GM23338 (cell line): ENCODE data around the gene RDH12. TPM values are rescaled to one million over a fixed set of nuclear protein-coding genes. Genes with fewer than 3 reads are reported as not detected.

Source experiments
- ATAC-seq: fragments of 200-7000 bp; cut with Tn5 transposase; 3 replicates; pipeline ENCODE4 v1.9.1; 2020
- DNase-seq: peaks from one replicate; pipeline ENCODE4 v3.0.0-alpha.2; 2015; ENCODE audit warnings: low spot score
- H2AFZ ChIP-seq: fragments of 200-600 bp; sonication (generic); 2 replicates; pipeline ENCODE4 v1.8.0; 2016; ENCODE audit warnings: antibody characterized with exemption, mild to moderate bottlenecking, moderate library complexity
- H3F3A ChIP-seq: fragments of 200-600 bp; sonication (generic); replicated peaks from 2 replicates; pipeline ENCODE4 v1.8.0; 2017; ENCODE audit warnings: antibody characterized with exemption, mixed run types, low read depth
- H3K27ac ChIP-seq: fragments of 200-600 bp; sonication (generic); 2 replicates; pipeline ENCODE4 v1.6.1; 2016; ENCODE audit warnings: low read depth
- H3K27me3 ChIP-seq: fragments of 200-600 bp; sonication (generic); 2 replicates; pipeline ENCODE4 v1.8.0; 2016; ENCODE audit warnings: mild to moderate bottlenecking, mixed run types, moderate library complexity; ENCODE audit not compliant: insufficient read depth
- H3K36me3 ChIP-seq: fragments of 200-600 bp; sonication (generic); 2 replicates; pipeline ENCODE4 v1.8.0; 2016; ENCODE audit warnings: mild to moderate bottlenecking; ENCODE audit not compliant: insufficient read depth
- H3K4me1 ChIP-seq: fragments of 200-600 bp; sonication (generic); 2 replicates; pipeline ENCODE4 v1.8.0; 2016; ENCODE audit warnings: mild to moderate bottlenecking, moderate library complexity; ENCODE audit not compliant: insufficient read depth
- H3K4me2 ChIP-seq: fragments of 200-600 bp; sonication (generic); 2 replicates; pipeline ENCODE4 v1.7.1; 2017; ENCODE audit warnings: mixed run types
- H3K4me3 ChIP-seq: fragments of 200-600 bp; sonication (generic); 2 replicates; pipeline ENCODE4 v1.6.1; 2016; ENCODE audit warnings: mixed run types
- H3K79me2 ChIP-seq: fragments of 200-600 bp; sonication (generic); replicated peaks from 2 replicates; pipeline ENCODE4 v1.8.0; 2017; ENCODE audit warnings: mild to moderate bottlenecking; ENCODE audit not compliant: insufficient read depth
- H3K9me2 ChIP-seq: fragments of 200-600 bp; sonication (generic); 2 replicates; pipeline ENCODE4 v1.8.0; 2017; ENCODE audit not compliant: insufficient read depth
- H4K20me1 ChIP-seq: fragments of 200-600 bp; sonication (generic); replicated peaks from 2 replicates; pipeline ENCODE4 v1.8.0; 2017; ENCODE audit warnings: mild to moderate bottlenecking; ENCODE audit not compliant: insufficient read depth
- H3K27ac Mint-ChIP-seq: 2 replicates; pipeline ENCODE4 v1.8.0; 2020; ENCODE audit warnings: inconsistent platforms, mild to moderate bottlenecking, moderate library complexity, mixed read lengths
- H3K27me3 Mint-ChIP-seq: 3 replicates; pipeline ENCODE4 v1.8.0; 2022; ENCODE audit warnings: low read depth, mild to moderate bottlenecking, moderate library complexity, mixed read lengths, inconsistent platforms; ENCODE audit not compliant: insufficient read depth, poor library complexity
- H3K36me3 Mint-ChIP-seq: 3 replicates; pipeline ENCODE4 v1.8.0; 2021; ENCODE audit warnings: low read depth, mild to moderate bottlenecking, inconsistent platforms, moderate library complexity, mixed read lengths
- H3K4me1 Mint-ChIP-seq: 3 replicates; pipeline ENCODE4 v1.8.0; 2020; ENCODE audit warnings: mild to moderate bottlenecking, inconsistent platforms, mixed read lengths
- H3K4me3 Mint-ChIP-seq: 3 replicates; pipeline ENCODE4 v1.8.0; 2021; ENCODE audit warnings: moderate library complexity, mild to moderate bottlenecking, inconsistent platforms, mixed read lengths
- H3K9me3 Mint-ChIP-seq: 3 replicates; pipeline ENCODE4 v1.8.0; 2020; ENCODE audit warnings: moderate library complexity, mild to moderate bottlenecking, inconsistent platforms, mixed read lengths
- CREB1 ChIP-seq: fragments of 250-450 bp; sonication (Bioruptor Pico); IDR thresholded peaks from 2 replicates; pipeline ENCODE4 v1.5.0; 2020; ENCODE audit warnings: low read depth, mild to moderate bottlenecking, moderate library complexity
- CTCF ChIP-seq, 2 experiments: fragments of 200-600 bp in 1 of 2; sonication (generic) in 1 of 2; conservative IDR thresholded peaks; 2 replicates each; pipeline versions ENCODE4 v1.5.1 to v1.6.1; 2016 to 2017; ENCODE audit warnings: antibody characterized with exemption in 2 of 2, low read depth in 2 of 2, mild to moderate bottlenecking in 2 of 2, moderate library complexity in 1 of 2
- ETS1 ChIP-seq: IDR thresholded peaks from 2 replicates; pipeline ENCODE4 v1.6.1; 2016; ENCODE audit warnings: antibody characterized with exemption
- EZH2 ChIP-seq: fragments of 200-600 bp; sonication (generic); IDR thresholded peaks from one replicate; pipeline ENCODE4 v1.8.0; 2017; ENCODE audit warnings: antibody characterized with exemption, mild to moderate bottlenecking, low read depth; ENCODE audit not compliant: unreplicated experiment
- EZH2phosphoT487 ChIP-seq: fragments of 200-600 bp; sonication (generic); IDR thresholded peaks from one replicate; pipeline ENCODE4 v1.8.1; 2018; ENCODE audit warnings: antibody characterized with exemption; ENCODE audit not compliant: unreplicated experiment
- JUNB ChIP-seq: IDR thresholded peaks from one replicate; pipeline ENCODE4 v1.6.1; 2016; ENCODE audit warnings: antibody characterized with exemption; ENCODE audit not compliant: unreplicated experiment
- NANOG ChIP-seq: IDR thresholded peaks from 2 replicates; pipeline ENCODE4 v1.6.1; 2016; ENCODE audit warnings: antibody characterized with exemption, borderline replicate concordance
- STAT1 ChIP-seq: IDR thresholded peaks from one replicate; pipeline ENCODE4 v1.6.1; 2016; ENCODE audit warnings: antibody characterized with exemption; ENCODE audit not compliant: unreplicated experiment
- ZNF114 ChIP-seq: fragments of 250-450 bp; sonication (Bioruptor Pico); IDR thresholded peaks from 2 replicates; pipeline ENCODE4 v1.5.0; 2020; ENCODE audit warnings: mild to moderate bottlenecking, moderate library complexity
- ZNF331 ChIP-seq: fragments of 250-450 bp; sonication (Bioruptor Pico); IDR thresholded peaks from 2 replicates; pipeline ENCODE4 v1.5.0; 2020; ENCODE audit warnings: low read depth, mild to moderate bottlenecking, moderate library complexity
- polyA plus RNA-seq: library from polyadenylated mRNA; unstranded; fragments of >200 nt; fragmentation: Nextera tagmentation; extraction: Ambion mirVana; gene quantifications from 2 replicates; pipeline ENCODE4 v1.2.1, GENCODE V29; 2016
- total RNA-seq: library from RNA; depleted of rRNA; stranded (reverse); fragments of >200 nt; shearing (Covaris generic); gene quantifications from 2 replicates; pipeline ENCODE4 v1.2.3, GENCODE V29; 2014
- TF ChIP-seq, protein P1 (sequence below): IDR thresholded peaks from one replicate; pipeline ENCODE4 v1.6.1; 2018; ENCODE audit warnings: antibody characterized with exemption; ENCODE audit not compliant: unreplicated experiment

Gene RDH12
- total and polyA plus RNA-seq, 2 experiments from 2014 or later, result 0.28 to 1.6 TPM

DNA sequence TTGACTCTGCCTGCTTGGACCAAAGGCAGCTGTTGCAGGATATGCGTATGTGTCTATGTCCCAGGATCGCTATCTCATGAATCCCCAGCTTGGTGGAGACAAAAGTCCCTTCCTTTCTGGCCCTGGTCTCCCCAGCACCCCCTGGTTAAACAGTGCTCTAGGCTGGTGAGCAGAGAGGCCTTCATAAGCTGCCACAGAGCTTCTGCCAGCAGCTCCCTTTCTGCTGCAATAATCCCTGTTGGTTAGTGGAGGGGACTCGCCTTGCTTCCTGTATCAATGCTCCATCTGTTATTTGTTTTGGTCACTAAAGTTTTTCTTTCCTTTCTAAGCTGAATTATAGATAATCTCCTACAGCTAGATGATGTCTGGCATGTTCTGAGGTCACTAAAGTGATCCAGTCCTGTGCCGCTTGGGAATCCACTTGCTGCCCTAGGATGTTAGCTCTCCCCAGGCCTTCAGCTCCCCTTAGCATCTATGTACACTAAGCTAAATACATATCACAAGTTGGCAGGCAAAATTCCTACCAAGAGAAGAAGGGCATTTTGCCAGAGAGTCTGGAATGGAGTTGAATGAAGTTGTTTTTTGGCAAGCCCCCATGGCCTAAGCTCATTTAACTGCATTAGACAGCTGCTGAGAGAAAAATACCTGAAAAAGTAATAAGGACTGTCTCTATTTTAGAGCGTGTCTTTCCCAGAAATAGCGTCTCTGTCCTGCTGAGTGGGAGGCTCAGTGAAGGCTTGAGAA, 47.8 kb downstream of the RDH12 start:
- Histone ChIP-seq H3K9me2 (no peaks in the 10 kb centered on the region), H3K36me3 (peaks cover 21% of the 10 kb centered on the region; the same call in 1 of the 2 replicates), H3K4me1 (no peaks in the 10 kb centered on the region), H3K4me3 (no peak overlapping the region), H3K27me3 (no peaks in the 10 kb centered on the region), H3K4me2 (no peak overlapping the region), H3K79me2 (no peaks in the 10 kb centered on the region), H3F3A (no peaks in the 10 kb centered on the region), H2AFZ (no peak overlapping the region), H4K20me1 (no peaks in the 10 kb centered on the region), H3K27ac (no peak overlapping the region)
- Mint-ChIP-seq H3K4me1 (no peaks in the 10 kb centered on the region), H3K27ac (no peak overlapping the region), H3K4me3 (no peak overlapping the region), H3K36me3 (peaks cover 60% of the 10 kb centered on the region), H3K27me3 (no peaks in the 10 kb centered on the region), H3K9me3 (no peaks in the 10 kb centered on the region)
- DNase-seq (no peak), ATAC-seq (no peak)
- TF ChIP-seq ZNF331 (CRISPR knock-in tag) (no peak), ZNF114 (CRISPR knock-in tag) (no peak), EZH2phosphoT487 (no peak), JUNB (no peak), NANOG (no peak)
- TF ChIP-seq, protein P1, sequence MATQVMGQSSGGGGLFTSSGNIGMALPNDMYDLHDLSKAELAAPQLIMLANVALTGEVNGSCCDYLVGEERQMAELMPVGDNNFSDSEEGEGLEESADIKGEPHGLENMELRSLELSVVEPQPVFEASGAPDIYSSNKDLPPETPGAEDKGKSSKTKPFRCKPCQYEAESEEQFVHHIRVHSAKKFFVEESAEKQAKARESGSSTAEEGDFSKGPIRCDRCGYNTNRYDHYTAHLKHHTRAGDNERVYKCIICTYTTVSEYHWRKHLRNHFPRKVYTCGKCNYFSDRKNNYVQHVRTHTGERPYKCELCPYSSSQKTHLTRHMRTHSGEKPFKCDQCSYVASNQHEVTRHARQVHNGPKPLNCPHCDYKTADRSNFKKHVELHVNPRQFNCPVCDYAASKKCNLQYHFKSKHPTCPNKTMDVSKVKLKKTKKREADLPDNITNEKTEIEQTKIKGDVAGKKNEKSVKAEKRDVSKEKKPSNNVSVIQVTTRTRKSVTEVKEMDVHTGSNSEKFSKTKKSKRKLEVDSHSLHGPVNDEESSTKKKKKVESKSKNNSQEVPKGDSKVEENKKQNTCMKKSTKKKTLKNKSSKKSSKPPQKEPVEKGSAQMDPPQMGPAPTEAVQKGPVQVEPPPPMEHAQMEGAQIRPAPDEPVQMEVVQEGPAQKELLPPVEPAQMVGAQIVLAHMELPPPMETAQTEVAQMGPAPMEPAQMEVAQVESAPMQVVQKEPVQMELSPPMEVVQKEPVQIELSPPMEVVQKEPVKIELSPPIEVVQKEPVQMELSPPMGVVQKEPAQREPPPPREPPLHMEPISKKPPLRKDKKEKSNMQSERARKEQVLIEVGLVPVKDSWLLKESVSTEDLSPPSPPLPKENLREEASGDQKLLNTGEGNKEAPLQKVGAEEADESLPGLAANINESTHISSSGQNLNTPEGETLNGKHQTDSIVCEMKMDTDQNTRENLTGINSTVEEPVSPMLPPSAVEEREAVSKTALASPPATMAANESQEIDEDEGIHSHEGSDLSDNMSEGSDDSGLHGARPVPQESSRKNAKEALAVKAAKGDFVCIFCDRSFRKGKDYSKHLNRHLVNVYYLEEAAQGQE, result no peak

- H3K27ac Mint-ChIP-seq, result no peak overlapping the region
- Histone ChIP-seq H2AFZ (no peak overlapping the region), H3F3A (no peaks in the 10 kb centered on the region), H4K20me1 (no peaks in the 10 kb centered on the region), H3K4me2 (no peak overlapping the region), H3K36me3 (peaks cover 11% of the 10 kb centered on the region; the same call in 1 of the 2 replicates), H3K79me2 (no peaks in the 10 kb centered on the region), H3K4me1 (no peaks in the 10 kb centered on the region), H3K27me3 (no peaks in the 10 kb centered on the region), H3K9me2 (no peaks in the 10 kb centered on the region), H3K27ac (no peak overlapping the region), H3K4me3 (no peak overlapping the region)
- no peaks in the 10 kb centered on the region for H3K4me1 Mint-ChIP-seq
- ATAC-seq (no peak), DNase-seq (no peak)
- peaks cover 3% of the 10 kb centered on the region for H3K27me3 Mint-ChIP-seq
- no peaks in the 10 kb centered on the region for H3K9me3 Mint-ChIP-seq
- H3K36me3 Mint-ChIP-seq, result peaks cover 44% of the 10 kb centered on the region
- H3K4me3 Mint-ChIP-seq, result no peak overlapping the region
- TF ChIP-seq NANOG (no peak), EZH2 (no peak), CREB1 (CRISPR knock-in tag) (no peak), STAT1 (no peak), JUNB (no peak), CTCF (conservative IDR thresholded peaks at IDR 0.05; ENCODE audit: low read depth in 2 of 2) (no peak), ETS1 (no peak)
- TF ChIP-seq, protein P1, result no peak
Observed at GRCh38 chr14:67756496-67756895, 54.8 kb downstream of the RDH12 start.
